Peyer's patch (tissue), 4 donors: Measurements from ENCODE around the gene ESYT2.

ENCODE experiments used
- CTCF ChIP-seq, 6 experiments: fragments of 450-650 bp in 4 of 6; fragments of 200-600 bp in 2 of 6; sonication (generic) in 1 of 6; IDR thresholded peaks; one replicate each; pipeline ENCODE4 v1.5.1; 2017 to 2019; ENCODE audit warnings: antibody characterized with exemption in 6 of 6, mild to moderate bottlenecking in 3 of 6, moderate library complexity in 1 of 6
- POLR2A ChIP-seq, 2 donors: fragments of 450-650 bp; IDR thresholded peaks; one replicate each; pipeline ENCODE4 v1.5.1; 2017; ENCODE audit warnings: antibody characterized with exemption in 2 of 2, mild to moderate bottlenecking in 2 of 2, moderate library complexity in 2 of 2

GRCh38 chr7:158750702-158751101 is 78.6 kb downstream of the ESYT2 start:
- TF ChIP-seq CTCF (IDR thresholded peaks at IDR 0.05) (no peak), POLR2A (IDR thresholded peaks at IDR 0.05) (no peak)
